GM19099 (cell line): ENCODE data around the gene PACC1.

ENCODE experiments used
- POLR2A ChIP-seq: IDR thresholded peaks from 3 replicates; pipeline ENCODE4 v1.6.1; 2011; ENCODE audit warnings: low read depth; ENCODE audit not compliant: insufficient read length; ENCODE audit errors: extremely low read depth

PACC1 gene

DNA sequence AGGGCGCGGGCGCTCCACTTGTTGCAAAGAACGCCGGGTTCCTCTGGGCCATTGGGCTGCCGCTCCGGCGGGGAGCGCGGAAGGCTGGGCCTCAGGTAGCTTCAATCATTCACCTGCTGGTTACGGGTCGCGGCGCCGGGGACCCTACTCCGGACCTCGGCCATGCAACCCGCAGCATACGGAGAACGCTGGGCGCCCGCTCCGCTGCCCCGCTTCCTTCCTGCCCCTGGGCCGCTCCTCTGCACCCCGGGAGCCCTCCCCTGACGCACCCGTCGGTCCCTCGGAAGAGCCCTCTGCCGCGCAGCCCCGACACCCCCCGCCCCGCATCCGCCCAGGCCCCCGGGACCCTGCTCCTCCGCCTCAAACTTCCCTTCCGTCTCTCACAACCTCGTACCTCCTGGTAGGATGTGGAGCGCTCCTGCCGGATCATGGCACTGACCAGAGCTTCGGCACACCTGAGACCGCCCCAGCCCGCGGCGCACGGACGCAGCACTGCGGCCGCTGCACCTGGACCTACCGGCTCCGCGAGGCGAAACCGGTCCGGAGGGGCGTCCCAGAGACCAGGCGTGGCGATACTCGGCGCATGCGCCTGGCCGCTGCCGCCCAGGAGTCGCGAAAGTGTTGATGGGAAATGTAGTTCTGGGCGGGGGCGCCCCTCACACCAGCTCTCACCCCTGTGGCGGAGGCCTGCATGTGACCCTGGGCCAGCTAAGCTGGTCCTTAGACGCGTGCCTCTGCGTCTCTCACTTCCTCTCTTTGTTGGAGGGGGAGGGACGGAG lies at the start of gene PACC1:
PACC1 (minus strand) TSS at position 559 of the 779 bp plus-strand sequence; CDS start at position 430, 129 bp downstream.
- peak; percentile 89 for TF ChIP-seq POLR2A

DNA sequence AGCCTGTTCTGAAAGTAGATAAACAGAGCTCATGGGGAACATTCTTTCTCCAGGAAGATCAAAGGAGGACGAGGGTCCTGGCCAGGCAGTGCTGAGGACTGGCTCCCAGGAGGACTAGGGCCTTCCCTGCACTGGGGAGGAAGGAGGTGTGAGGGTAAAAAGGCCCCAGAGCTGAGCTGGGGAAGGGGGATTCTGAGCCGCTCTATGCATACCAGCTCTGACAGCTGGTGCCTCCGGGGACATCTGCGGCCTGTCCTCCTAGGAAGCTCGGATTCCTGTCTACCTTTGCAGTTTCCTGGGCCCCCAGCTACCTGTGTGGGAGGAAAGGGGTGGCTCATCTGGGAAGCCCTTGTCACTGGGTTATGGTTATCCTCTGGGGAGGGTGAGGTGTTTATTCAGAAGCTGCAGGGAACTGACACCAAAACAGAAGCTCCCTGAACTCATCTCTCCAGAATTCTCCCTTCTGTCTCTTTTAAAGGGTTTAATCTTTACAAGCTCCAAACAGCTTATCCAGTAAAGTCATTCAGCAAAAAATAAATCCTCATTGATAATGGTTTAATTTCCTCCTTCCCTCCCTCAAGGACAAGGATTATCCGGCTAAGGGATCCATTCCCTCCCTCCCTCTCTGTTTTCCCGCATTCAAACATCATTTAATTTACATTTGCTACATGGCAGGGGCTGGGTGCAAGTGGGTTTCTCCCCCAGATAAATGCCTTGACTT lies 49.0 kb upstream of the PACC1 start:
- no peak for TF ChIP-seq POLR2A

DNA sequence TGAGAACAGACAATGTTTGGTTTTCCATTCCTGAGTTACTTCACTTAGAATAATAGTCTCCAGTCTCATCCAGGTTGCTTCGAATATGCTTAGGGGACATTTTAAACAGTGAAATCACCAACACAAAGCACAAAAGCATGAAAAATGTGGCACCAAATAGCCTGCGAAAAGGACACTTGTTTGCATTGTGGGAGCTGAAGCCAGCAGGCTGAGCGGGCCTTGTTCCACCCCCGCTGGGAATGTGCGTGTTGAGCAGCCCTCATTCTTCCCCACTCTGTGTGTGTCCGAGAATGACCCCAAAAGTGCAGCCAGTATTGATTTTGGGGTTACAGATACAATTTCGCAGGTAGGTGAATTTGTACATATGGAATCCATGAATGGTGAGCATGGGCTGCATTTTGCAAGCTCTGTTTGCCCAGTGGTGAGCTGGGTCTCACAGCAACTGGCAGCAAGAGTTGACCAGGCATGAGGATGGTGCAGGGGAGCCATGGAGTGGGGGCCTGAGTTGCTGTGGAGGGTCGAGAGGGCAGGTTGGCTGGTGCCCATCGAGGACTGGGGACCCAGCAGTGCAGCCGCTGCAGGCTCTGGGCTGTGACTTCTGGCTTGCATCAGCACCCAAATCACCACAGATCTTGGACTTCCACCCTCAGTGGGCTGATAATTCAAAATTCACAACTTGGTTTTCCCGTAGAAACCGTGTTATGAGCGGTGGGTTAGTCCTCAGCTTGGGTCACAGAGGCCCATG lies 47.4 kb upstream of the PACC1 start:
- no peak for TF ChIP-seq POLR2A

DNA sequence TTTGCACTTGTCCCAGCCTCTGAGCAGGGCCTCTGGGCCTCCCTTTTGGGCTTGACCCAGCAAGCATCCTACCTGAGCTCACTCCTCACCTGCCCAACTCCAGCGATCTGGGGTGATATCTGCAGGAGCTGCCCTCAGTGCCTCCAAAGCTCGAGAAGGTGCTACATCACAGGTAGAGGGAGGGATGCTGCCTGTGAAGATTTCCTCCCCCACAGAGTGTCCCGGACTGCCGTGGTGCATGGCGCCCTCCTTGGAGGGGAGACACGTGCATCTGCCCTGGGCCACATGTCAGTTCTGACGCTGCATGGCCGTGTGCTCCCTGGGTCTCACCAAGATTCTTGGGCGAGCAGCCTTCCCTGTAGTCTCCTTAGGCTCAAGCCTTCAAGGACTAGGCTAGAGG lies 45.7 kb upstream of the PACC1 start:
- TF ChIP-seq POLR2A, result no peak

DNA sequence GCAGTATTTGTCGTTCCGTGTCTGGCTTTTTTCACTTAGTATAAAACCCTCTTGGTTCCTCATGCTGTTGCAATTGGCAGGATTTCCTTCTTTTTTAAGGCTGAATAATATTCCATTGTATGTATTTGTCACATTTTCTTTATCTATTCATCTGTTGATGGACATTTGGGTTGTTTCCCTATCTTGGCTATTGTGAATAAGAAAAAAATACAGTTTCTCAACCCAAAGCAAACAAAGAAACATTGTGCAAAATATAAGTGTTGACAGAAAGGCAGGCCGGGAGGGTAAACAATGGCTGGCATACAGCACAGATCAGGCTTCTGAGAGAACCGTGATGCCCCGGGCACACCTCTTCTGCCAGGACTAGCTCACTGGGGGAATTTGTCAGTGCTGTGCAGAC lies 45.0 kb upstream of the PACC1 start:
- TF ChIP-seq POLR2A, result no peak

DNA sequence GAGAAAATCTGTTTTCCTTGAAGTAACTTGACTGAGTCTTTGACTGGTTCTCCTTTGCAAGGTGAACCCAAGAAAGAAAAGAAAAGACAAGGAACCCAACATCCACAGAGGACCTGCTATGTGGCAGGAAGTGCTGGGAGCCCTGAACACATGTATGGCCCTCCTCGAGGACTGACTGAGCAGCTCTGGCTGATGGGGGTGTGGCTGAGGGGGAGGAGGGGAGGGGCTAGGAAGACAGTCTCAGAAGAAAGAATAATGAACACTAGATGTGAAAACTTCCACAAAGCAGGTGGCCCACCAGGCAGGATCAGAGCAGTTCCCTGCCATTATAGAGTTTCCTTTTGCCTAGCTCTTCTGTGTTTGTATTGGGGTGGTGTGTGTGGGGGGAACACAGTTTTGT lies 44.1 kb upstream of the PACC1 start:
- no peak for TF ChIP-seq POLR2A

DNA sequence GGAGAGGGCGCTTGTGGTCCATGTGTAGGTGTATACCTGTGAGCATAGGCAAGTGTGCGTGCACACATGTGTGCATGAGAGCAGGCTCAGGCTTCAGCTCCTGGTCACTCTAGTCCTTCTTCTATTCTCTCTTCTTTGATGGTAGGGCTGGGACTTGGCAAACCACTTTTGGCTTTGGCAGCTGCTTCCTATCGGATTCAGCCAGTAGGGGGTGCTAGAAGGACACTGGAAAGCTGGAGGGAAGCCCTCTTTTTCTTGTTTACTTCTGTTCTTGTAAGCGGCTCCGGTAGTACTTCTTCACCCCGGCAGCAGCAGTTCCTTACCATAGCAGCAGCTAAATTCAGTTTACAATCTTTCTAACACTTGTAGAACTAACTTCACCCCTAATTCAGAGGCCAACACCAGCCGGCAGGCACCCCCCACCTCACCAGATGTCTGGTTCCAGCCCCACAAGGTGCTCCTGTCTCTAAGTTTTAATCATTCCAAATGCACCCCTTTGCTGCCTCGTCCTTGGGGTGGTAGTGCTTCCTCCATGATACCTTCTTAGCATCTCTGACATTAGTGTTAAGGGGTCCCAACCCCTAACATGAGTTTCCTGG lies 43.2 kb upstream of the PACC1 start:
- TF ChIP-seq POLR2A, result no peak

DNA sequence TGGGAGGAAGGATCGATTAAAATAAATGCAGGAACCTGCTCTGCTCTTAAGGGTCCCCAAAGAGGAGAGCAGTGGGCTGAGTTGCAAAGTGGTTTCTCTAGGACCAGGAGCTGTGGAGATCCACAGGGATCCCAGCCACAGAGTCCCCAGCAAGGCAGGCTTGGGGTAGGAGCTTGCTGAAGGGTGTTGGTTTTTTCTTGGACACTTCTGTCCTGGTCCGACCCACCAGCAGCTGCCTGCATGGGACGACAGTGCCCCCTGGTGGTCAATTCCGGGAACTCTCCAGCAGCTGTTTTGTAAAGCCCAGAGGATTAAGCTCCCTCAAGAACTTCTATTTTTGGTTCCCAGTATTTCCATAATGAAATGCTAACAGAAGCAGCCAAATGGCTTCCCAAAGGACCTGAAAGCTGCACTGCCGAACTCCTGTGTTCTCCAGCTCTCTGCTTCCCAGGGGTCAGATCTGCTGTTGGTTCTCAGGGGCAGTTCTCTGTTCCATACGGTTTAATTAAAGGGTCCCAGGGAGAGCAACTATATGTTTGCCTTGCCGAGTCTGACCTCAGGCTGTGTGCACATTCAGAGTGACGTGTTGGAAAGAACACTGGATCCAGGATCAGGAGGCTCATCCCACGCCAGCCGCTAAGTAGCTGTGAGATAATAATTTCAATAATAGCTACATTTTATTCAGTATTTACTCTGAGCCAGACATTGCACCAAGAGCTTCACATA lies 41.3 kb upstream of the PACC1 start:
- TF ChIP-seq POLR2A, result no peak

DNA sequence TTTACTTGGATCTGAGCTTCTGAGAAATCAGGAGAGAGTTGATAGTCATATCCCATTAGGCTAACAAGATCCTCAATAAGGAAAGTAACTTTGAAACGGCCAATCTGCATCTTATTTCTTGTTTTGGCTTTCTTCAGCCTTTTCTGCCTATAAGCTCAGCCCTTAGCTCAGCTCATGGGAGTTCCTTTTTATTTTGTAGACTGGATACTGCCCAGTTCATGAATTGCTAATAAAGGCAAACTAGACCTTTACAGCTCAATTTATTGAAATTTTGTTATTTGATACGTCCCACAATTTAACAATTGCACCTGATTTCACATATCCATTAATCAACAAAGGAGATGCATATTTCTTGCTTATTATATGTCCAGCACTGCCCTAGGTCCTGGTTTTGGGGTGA lies 40.7 kb upstream of the PACC1 start:
- no peak for TF ChIP-seq POLR2A

DNA sequence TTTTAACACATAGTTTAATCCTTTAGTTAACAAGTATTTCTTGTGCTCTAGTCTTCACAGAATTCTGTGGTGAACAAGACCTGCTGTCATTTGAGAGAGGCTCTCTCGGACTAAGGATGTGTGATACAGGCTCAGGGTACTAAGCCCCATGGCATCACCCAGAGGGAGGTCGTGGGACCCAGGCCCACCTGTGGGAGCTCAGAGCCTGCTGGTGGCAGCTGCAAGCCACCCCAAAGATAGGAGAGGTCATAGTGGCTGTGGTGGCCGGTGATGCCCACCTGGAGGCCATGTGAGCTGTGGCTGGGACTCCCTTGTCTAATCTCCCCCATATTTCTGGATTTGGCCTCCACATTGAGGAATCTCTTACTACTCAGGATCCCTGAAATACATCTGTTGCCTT lies 40.1 kb upstream of the PACC1 start:
- no peak for TF ChIP-seq POLR2A

DNA sequence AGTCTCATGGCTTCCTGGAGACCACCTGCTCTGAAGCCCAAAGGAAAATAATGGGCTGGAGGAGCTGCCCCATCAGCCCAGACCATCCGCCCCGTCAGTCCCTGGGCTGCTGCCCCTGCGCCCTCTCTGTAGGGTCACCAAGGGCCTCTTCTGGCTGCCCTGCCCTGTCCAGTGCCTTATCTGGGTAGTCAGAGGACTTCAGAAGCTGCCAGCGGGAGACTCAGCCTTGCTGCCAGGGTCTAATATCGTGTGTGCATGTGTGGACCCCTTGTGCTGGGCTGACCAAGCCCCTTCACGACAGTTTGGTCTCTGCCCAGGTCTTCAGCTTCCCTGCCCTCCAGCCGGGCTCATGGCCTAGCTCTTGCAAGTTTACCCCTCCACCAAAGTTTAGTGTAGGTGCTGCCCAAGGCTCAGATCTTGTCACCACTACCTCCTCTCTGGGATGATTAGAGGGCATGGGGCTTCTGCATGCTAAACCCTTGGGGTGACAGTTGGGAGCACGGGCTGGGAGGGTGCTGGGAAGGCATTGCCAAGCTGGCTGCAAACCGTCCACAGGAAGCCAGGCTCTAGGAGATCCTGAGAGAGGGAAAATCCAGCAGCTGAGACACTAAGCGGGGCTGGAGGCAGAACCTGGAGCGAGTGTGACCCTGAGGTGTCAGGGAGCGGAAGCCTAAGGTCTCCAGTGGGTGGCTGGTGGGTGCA lies 38.6 kb upstream of the PACC1 start:
- TF ChIP-seq POLR2A, result no peak

DNA sequence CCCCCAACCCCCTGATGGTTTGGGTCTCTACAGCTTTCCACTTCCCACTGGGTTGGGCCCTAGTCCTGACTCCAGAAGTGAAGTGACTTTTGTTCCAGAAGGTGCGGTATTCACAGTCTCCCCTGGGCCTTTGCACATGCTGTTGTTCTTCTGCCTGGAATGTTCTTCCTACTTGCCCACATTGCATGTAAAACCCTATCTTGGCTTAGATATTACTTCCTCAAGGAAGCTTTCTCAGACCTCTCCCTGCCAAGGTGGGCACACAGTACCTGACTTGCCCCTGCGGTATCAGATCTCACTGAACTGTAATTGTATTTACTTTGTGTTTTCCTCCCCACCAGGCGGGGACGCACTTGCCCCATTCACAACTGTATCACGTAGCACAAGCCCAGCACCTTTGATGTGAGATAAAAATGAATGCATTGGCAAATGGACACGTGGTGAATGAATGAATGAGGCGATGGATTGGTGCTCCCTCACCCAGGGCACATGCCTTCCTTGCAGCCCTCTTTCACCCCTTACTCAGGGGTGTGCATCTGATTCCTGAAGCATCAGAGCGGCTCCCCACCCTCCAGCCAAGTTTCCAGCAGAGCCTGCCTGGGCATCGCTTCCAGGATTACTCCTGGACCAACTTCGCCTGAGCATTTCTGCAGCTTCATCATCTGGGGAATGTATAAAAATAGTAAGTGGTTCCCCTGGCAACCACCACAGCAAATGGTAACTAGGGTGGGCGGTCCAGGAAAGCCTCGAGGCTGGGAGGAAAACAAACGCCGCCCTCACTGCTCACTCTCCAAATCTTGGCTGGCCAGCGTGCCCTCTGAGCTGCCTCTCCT lies 37.9 kb upstream of the PACC1 start:
- TF ChIP-seq POLR2A, result no peak
